HL-60 (cell line): Measurements from ENCODE around the gene FSD1L.

Experiments
- CTCF ChIP-seq: IDR thresholded peaks from one replicate; pipeline ENCODE4 v1.5.1; 2011; ENCODE audit warnings: low read length, control low read depth, inconsistent platforms; ENCODE audit not compliant: insufficient read depth
- POLR2AphosphoS5 ChIP-seq: IDR thresholded peaks from 2 replicates; pipeline ENCODE4 v1.6.1; 2012; ENCODE audit warnings: low read depth
- REST ChIP-seq: IDR thresholded peaks from 2 replicates; pipeline ENCODE4 v1.6.1; 2012; ENCODE audit warnings: low read depth; ENCODE audit not compliant: insufficient replicate concordance

GRCh38 chr9:105403552-105404248 is 44.1 kb upstream of the FSD1L start:
- TF ChIP-seq CTCF (no peak), REST (no peak), POLR2AphosphoS5 (no peak)
